Fibroblast of pulmonary artery (primary cell): ENCODE data around the gene ERI3.

Experiments used
- DNase-seq: peaks from one replicate; pipeline ENCODE4 v3.0.0-alpha.2; 2010; ENCODE audit warnings: low read depth
- H3K4me3 ChIP-seq: replicated peaks from 2 replicates; pipeline ENCODE4 v1.5.1; 2011; ENCODE audit warnings: low read depth, mild to moderate bottlenecking, control low read depth, low read length, moderate library complexity
- CTCF ChIP-seq: IDR thresholded peaks from 2 replicates; pipeline ENCODE4 v1.5.1; 2011; ENCODE audit warnings: mild to moderate bottlenecking, control low read depth, low read length, inconsistent platforms; ENCODE audit errors: missing control alignments

Gene ERI3

GRCh38 chr1:44348061-44348485, 7.0 kb downstream of the ERI3 start:
- no peak for TF ChIP-seq CTCF
- DNase-seq, result no peak
- no peak overlapping the region for H3K4me3 ChIP-seq

GRCh38 chr1:44347280-44347679, 7.8 kb downstream of the ERI3 start:
- peak; percentile 39 for DNase-seq
- TF ChIP-seq CTCF, result no peak
- no peak overlapping the region for H3K4me3 ChIP-seq

- no peak overlapping the region for H3K4me3 ChIP-seq
- no peak for TF ChIP-seq CTCF
- DNase-seq, result no peak
Measured at GRCh38 chr1:44346878-44347277, 8.2 kb downstream of the ERI3 start.

- DNase-seq, result no peak
- no peak for TF ChIP-seq CTCF
- H3K4me3 ChIP-seq, result no peak overlapping the region
Measured at GRCh38 chr1:44346184-44346583, 8.9 kb downstream of the ERI3 start.

GRCh38 chr1:44345187-44345775, 9.8 kb downstream of the ERI3 start:
- H3K4me3 ChIP-seq, result no peak overlapping the region
- TF ChIP-seq CTCF, result no peak
- DNase-seq, result no peak

GRCh38 chr1:44339731-44340130, 15.3 kb downstream of the ERI3 start:
- no peak for TF ChIP-seq CTCF
- no peak overlapping the region for H3K4me3 ChIP-seq
- DNase-seq, result no peak

GRCh38 chr1:44338136-44338535, 16.9 kb downstream of the ERI3 start:
- no peak for TF ChIP-seq CTCF
- no peak overlapping the region for H3K4me3 ChIP-seq
- no peak for DNase-seq
